Endothelial cell (in vitro differentiated cells): Measurements from ENCODE around the gene SRGAP3. TPM values are rescaled to one million over a fixed set of nuclear protein-coding genes. Genes with fewer than 3 reads are reported as not detected.

ENCODE experiments used
- DNase-seq: peaks from one replicate; pipeline ENCODE4 v3.0.0; 2021; ENCODE audit warnings: low spot score
- H3K27ac Mint-ChIP-seq: one replicate; pipeline ENCODE4 v1.8.0; 2021; ENCODE audit warnings: mixed read lengths, inconsistent platforms; ENCODE audit not compliant: unreplicated experiment
- H3K27me3 Mint-ChIP-seq: one replicate; pipeline ENCODE4 v1.8.0; 2021; ENCODE audit warnings: mild to moderate bottlenecking, moderate library complexity, mixed read lengths, inconsistent platforms; ENCODE audit not compliant: unreplicated experiment
- H3K36me3 Mint-ChIP-seq: one replicate; pipeline ENCODE4 v1.8.0; 2021; ENCODE audit warnings: mild to moderate bottlenecking, low read depth, mixed read lengths, inconsistent platforms; ENCODE audit not compliant: unreplicated experiment
- H3K4me1 Mint-ChIP-seq: one replicate; pipeline ENCODE4 v1.8.0; 2021; ENCODE audit warnings: mild to moderate bottlenecking, mixed read lengths, inconsistent platforms; ENCODE audit not compliant: unreplicated experiment
- H3K4me3 Mint-ChIP-seq: one replicate; pipeline ENCODE4 v1.8.0; 2021; ENCODE audit warnings: mild to moderate bottlenecking, mixed read lengths, inconsistent platforms; ENCODE audit not compliant: unreplicated experiment
- H3K9me3 Mint-ChIP-seq: one replicate; pipeline ENCODE4 v1.8.0; 2021; ENCODE audit warnings: mixed read lengths, inconsistent platforms; ENCODE audit not compliant: unreplicated experiment
- CTCF ChIP-seq: fragments of 200-600 bp; sonication (generic); IDR thresholded peaks from one replicate; pipeline ENCODE4 v1.5.0; 2021; ENCODE audit warnings: antibody characterized with exemption; ENCODE audit not compliant: unreplicated experiment
- total RNA-seq: library from RNA; stranded (reverse); fragmentation: NEBNext Ultra II Directional; extraction: Animal tissue kit (Norgen Biotek cat#: 25700); gene quantifications from one replicate; pipeline ENCODE4 v1.2.1, GENCODE V29; 2021; ENCODE audit not compliant: unreplicated experiment

The SRGAP3 gene
- total RNA-seq, 1 donor from 2014 or later: 12.0 TPM

DNA sequence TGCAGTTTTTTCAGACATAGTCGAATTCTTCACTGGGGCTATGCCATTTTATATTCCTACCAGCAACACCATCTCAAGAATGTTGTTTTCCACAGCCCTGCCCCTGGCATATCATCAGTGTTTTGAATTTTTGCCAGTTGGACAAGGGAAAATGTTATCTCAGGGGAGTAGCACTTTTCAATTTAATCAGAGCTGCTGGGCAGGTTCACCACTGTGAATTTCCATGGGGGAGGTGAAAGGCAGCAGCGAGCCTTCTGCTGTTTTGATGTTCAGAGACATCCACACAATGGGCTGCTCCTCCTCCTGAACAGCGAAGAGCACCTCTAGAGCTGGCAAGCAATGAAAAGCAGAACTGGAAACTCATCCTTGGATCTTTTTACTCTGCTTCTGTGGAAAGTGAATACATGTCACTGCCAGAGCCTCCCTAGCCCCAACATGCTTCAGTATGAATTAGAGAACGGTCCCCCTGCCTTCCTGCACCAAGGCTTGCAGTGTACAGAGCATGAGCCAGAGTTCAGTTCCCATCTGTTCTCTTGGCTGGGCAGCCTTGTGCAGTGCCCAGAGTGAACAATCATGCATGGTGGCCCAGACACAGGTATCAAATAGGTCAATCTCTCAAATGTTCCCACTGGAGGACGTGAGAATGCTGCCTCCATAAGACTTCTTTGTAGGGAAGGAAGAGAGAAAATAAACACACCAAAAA lies 230.0 kb downstream of the SRGAP3 start:
- H3K4me3 Mint-ChIP-seq: no peak overlapping the region
- no peak overlapping the region for H3K27ac Mint-ChIP-seq

GRCh38 chr3:9015250-9015649 lies 234.2 kb downstream of the SRGAP3 start:
- DNase-seq: no peak
- Mint-ChIP-seq H3K27ac (no peak overlapping the region), H3K36me3 (no peaks in the 10 kb centered on the region), H3K27me3 (peaks cover 4% of the 10 kb centered on the region), H3K4me1 (peaks cover 16% of the 10 kb centered on the region), H3K9me3 (no peaks in the 10 kb centered on the region), H3K4me3 (no peak overlapping the region)
- no peak for TF ChIP-seq CTCF

More for the DNA sequence above, 230.0 kb downstream of the SRGAP3 start:
- H3K36me3 Mint-ChIP-seq: no peaks in the 10 kb centered on the region
- no peak for DNase-seq
- no peaks in the 10 kb centered on the region for H3K4me1 Mint-ChIP-seq
- TF ChIP-seq CTCF: no peak
- H3K27me3 Mint-ChIP-seq: peaks cover 4% of the 10 kb centered on the region
- H3K9me3 Mint-ChIP-seq: no peaks in the 10 kb centered on the region

DNA sequence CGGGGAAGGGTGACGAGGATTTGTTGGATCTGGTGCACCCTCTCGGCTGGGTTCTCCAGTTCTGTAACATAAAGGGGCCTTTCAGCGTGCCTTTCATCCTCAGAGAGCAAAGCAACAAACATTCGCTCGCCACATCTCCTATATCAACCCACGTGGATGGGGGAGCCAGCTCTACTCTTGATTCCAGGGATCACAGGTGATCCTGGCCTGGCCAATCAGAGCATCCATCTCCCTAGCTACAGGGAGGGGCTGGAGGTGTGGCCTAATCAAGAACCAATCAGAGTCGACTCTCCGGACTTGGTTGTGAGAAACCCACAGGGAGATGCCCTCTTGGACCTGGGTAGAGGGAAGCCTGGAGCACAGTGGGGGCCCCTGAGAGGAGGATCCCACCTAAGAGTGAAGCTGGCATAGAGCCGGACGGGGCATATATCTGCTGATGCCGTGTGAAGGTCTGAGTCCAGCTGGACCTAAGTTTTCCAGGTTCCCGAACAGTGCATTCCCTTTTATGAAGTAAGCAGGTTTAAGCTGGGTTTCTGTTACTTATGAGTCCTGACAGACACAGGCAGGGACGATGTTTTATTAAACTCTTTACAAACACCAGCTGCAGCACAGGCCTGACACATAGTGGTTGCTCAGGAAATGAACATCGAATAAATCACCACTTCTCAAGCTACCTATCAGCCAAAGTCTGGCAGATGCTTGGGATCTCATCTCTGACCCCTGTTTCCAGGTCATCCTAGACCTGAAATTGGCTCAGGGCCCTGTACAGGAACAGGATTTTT lies 235.5 kb downstream of the SRGAP3 start:
- no peak overlapping the region for H3K4me3 Mint-ChIP-seq
- peaks cover 16% of the 10 kb centered on the region for H3K4me1 Mint-ChIP-seq
- DNase-seq: no peak
- no peaks in the 10 kb centered on the region for H3K36me3 Mint-ChIP-seq
- H3K27me3 Mint-ChIP-seq: no peaks in the 10 kb centered on the region
- H3K9me3 Mint-ChIP-seq: no peaks in the 10 kb centered on the region
- TF ChIP-seq CTCF: no peak
- no peak overlapping the region for H3K27ac Mint-ChIP-seq

GRCh38 chr3:9012521-9012920 lies 236.9 kb downstream of the SRGAP3 start:
- DNase-seq: no peak
- Mint-ChIP-seq H3K36me3 (peaks cover 3% of the 10 kb centered on the region), H3K4me3 (no peak overlapping the region), H3K4me1 (peaks cover 28% of the 10 kb centered on the region), H3K9me3 (no peaks in the 10 kb centered on the region), H3K27ac (no peak overlapping the region), H3K27me3 (peaks cover 3% of the 10 kb centered on the region)
- TF ChIP-seq CTCF: no peak
